WERI-Rb-1 (cell line): ENCODE results near the gene SNAP23.

ENCODE experiments used
- DNase-seq: peaks from one replicate; pipeline ENCODE4 v3.0.0-alpha.2; 2020
- H3K27ac ChIP-seq: fragments of 250-450 bp; sonication (Bioruptor Pico); 2 replicates; pipeline ENCODE4 v1.5.1; 2020; ENCODE audit warnings: mild to moderate bottlenecking, moderate library complexity
- H3K27me3 ChIP-seq: fragments of 250-450 bp; sonication (Bioruptor Pico); 2 replicates; pipeline ENCODE4 v1.5.1; 2021; ENCODE audit warnings: mild to moderate bottlenecking, low read depth, moderate library complexity; ENCODE audit not compliant: insufficient read depth, severe bottlenecking
- H3K36me3 ChIP-seq: fragments of 250-450 bp; sonication (Bioruptor Pico); 2 replicates; pipeline ENCODE4 v1.5.1; 2020; ENCODE audit warnings: mild to moderate bottlenecking, moderate library complexity
- H3K4me3 ChIP-seq: 2 replicates; pipeline ENCODE4 v1.5.1; 2011; ENCODE audit warnings: low read depth, mild to moderate bottlenecking, control low read depth, low read length
- H3K9me3 ChIP-seq: fragments of 250-450 bp; sonication (Bioruptor Pico); 2 replicates; pipeline ENCODE4 v1.5.1; 2021; ENCODE audit warnings: mild to moderate bottlenecking, moderate library complexity; ENCODE audit not compliant: severe bottlenecking
- TF ChIP-seq, protein P1 (sequence below): IDR thresholded peaks from 2 replicates; pipeline ENCODE4 v1.5.1; 2011; ENCODE audit warnings: low read depth, mild to moderate bottlenecking, control low read depth, inconsistent platforms, low read length

Gene SNAP23

DNA sequence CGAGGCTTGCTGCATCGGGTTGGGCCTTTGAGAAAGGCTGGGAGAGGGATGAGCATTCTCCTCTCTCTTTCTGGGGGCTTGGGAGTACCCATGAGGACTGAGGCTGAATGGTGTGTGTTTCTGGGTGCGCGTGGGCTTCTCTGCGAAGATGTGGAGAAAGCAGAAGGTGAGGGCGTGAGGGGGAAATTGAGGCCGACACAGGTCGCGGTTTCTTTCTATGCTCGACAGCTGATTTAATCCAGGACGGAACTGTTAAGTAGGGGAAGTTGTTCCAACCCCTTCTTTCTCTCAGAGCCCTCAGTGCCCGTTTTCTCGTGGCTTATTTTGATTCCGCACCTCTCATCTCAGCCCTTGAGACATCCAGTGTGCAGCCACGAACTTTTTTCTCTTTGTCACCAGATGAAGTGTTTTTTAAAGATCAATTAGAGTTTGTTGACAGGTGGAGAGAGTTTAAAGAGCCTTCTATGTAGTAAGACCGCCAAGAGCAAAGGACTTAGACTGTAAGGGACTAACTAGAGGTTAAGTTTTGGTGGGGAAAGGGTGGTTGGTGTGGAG, 80.7 kb downstream of the SNAP23 start:
- Histone ChIP-seq H3K27ac (peak overlapping the region; percentile 83), H3K9me3 (no peaks in the 10 kb centered on the region), H3K4me3 (peak overlapping the region; percentile 93), H3K27me3 (no peaks in the 10 kb centered on the region), H3K36me3 (peaks cover 5% of the 10 kb centered on the region; the same call in 1 of the 2 replicates)
- DNase-seq = no peak
- TF ChIP-seq, protein P1, sequence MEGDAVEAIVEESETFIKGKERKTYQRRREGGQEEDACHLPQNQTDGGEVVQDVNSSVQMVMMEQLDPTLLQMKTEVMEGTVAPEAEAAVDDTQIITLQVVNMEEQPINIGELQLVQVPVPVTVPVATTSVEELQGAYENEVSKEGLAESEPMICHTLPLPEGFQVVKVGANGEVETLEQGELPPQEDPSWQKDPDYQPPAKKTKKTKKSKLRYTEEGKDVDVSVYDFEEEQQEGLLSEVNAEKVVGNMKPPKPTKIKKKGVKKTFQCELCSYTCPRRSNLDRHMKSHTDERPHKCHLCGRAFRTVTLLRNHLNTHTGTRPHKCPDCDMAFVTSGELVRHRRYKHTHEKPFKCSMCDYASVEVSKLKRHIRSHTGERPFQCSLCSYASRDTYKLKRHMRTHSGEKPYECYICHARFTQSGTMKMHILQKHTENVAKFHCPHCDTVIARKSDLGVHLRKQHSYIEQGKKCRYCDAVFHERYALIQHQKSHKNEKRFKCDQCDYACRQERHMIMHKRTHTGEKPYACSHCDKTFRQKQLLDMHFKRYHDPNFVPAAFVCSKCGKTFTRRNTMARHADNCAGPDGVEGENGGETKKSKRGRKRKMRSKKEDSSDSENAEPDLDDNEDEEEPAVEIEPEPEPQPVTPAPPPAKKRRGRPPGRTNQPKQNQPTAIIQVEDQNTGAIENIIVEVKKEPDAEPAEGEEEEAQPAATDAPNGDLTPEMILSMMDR = no peak

DNA sequence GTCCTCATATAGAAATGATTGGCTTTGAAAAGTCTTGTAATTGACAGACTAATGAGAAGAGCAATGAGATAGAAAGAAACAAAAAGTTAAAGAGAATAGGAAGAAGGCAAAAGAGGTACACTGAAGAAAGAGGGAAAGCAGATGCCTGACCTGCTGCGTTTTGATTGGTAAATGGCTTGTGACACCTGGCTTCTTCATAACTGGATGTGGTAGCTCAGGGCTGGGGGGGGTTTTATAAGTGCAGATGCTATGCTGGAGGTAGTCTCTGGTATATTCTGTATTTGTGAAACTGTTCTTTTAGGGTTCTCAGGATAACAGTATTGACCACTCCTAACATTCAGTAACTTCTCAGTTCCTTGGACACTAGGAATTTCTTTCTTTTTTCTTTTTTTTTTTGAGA, 81.3 kb downstream of the SNAP23 start:
- Histone ChIP-seq H3K9me3 (no peaks in the 10 kb centered on the region), H3K27ac (no peak overlapping the region), H3K4me3 (no peak overlapping the region; the same call in 1 of the 2 replicates), H3K27me3 (no peaks in the 10 kb centered on the region), H3K36me3 (peaks cover 5% of the 10 kb centered on the region; the same call in 1 of the 2 replicates)
- no peak for DNase-seq
- TF ChIP-seq, protein P1 = no peak

DNA sequence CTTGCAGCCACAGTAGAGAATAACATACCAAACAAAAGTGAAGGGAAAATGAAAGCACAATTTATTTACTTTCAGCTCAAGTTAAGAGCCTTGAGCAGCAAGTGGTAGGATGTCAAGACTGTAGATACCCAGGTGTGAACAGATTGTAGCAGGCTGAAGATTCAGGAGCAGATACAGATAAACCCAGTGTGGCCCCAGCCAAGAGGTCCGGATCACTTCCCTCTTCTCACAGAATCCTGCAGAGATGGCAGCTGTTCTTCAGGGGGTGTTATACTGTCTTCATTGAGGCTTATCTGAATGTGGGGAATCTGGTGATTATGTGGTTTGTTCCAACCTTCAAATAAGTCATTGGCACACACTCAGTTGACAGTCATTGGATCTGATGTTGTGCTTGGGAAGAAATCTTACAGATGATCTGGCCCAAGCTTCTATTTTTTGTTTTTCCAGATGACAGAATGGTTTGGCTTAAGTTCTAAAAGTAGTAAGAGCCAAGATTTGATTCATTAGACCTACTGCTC, 82.1 kb downstream of the SNAP23 start:
- peak; percentile 81 for DNase-seq
- Histone ChIP-seq H3K27me3 (no peaks in the 10 kb centered on the region), H3K27ac (no peak overlapping the region; the same call in 1 of the 2 replicates), H3K4me3 (no peak overlapping the region; the same call in 1 of the 2 replicates), H3K36me3 (peaks cover 5% of the 10 kb centered on the region; the same call in 1 of the 2 replicates), H3K9me3 (no peaks in the 10 kb centered on the region)
- TF ChIP-seq, protein P1 = no peak

DNA sequence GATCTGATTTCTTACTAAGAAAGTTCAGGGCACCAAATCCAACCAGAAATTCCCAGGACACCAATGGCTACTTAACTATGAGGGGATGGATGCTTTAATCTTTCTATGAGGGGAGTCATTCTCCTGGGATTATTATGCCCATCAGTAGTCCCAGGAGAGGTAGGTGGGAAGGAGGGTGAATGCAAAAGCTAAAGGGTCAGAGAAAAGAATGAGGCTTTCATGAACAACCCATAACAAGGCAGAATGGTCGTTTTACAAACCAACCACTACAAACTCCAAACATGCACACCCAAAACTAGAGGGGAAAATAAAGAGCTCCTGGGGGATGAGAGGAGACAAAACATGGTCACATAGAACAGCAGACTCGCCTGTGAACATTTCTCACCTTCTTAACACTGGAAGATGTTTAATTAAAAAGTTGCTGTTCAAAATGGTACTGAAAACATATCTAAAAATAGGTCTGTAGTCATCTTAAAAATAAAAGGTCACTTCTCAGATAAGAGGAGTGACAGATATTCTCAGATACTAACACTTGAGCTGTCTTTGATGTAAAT, 83.6 kb downstream of the SNAP23 start:
- Histone ChIP-seq H3K9me3 (no peaks in the 10 kb centered on the region), H3K27me3 (no peaks in the 10 kb centered on the region), H3K4me3 (no peak overlapping the region), H3K27ac (no peak overlapping the region), H3K36me3 (peaks cover 5% of the 10 kb centered on the region; the same call in 1 of the 2 replicates)
- TF ChIP-seq, protein P1 = no peak
- no peak for DNase-seq

DNA sequence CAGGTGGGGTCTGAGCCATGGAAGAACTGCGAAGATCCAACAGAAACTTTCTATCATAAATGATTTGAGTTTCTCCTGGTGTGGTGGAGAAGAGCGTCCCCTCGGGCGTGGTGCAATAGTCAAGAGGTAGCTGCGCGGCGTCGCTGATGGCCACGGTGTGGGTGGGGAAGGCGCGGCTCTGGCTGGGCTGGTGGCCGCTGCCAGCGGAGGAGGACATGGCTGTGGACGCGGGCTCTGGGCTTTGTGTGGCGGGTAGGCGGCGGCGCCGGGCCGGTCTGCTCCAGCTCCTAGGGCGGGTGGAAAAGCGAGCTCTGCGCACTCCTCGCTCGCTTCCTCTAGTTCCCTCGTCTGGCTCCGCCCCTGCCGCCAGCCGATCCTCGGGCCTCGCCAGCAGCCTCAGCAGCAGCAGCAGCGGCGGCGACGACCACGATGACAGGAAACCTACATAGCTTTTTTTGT, 85.9 kb downstream of the SNAP23 start:
- Histone ChIP-seq H3K27ac (no peak overlapping the region), H3K27me3 (no peaks in the 10 kb centered on the region), H3K4me3 (no peak overlapping the region), H3K36me3 (peaks cover 6% of the 10 kb centered on the region), H3K9me3 (no peaks in the 10 kb centered on the region)
- no peak for DNase-seq
- TF ChIP-seq, protein P1 = no peak
